SK-N-SH treated with all-trans-retinoic acid at 6 μM for 48 hours (cell line): ENCODE measurements around the gene EARS2.

Source experiments
- CSDC2 ChIP-seq: fragments of 250-450 bp; sonication (Bioruptor Pico); IDR thresholded peaks from 2 replicates; pipeline ENCODE4 v1.5.0; 2020; ENCODE audit warnings: mild to moderate bottlenecking, moderate library complexity
- ISL1 ChIP-seq: fragments of 250-450 bp; sonication (Bioruptor Pico); IDR thresholded peaks from 2 replicates; pipeline ENCODE4 v2.1.2; 2022; ENCODE audit warnings: mild to moderate bottlenecking, moderate library complexity
- RARB ChIP-seq: fragments of 250-450 bp; sonication (Bioruptor Pico); IDR thresholded peaks from 2 replicates; pipeline ENCODE4 v1.8.0; 2021; ENCODE audit warnings: mild to moderate bottlenecking, moderate library complexity
- ZC3H10 ChIP-seq: fragments of 250-450 bp; sonication (Bioruptor Pico); IDR thresholded peaks from 2 replicates; pipeline ENCODE4 v1.5.1; 2021; ENCODE audit warnings: mild to moderate bottlenecking, moderate library complexity
- ZFP3 ChIP-seq: fragments of 250-450 bp; sonication (Bioruptor Pico); IDR thresholded peaks from 2 replicates; pipeline ENCODE4 v1.5.0; 2020; ENCODE audit warnings: mild to moderate bottlenecking, moderate library complexity
- ZNF565 ChIP-seq: fragments of 450-650 bp; formaldehyde crosslinking; conservative IDR thresholded peaks from 2 replicates; pipeline ENCODE4 v1.5.0; 2020; ENCODE audit warnings: low read depth, mild to moderate bottlenecking, moderate library complexity
- ZNF70 ChIP-seq: fragments of 450-650 bp; formaldehyde crosslinking; IDR thresholded peaks from 2 replicates; pipeline ENCODE4 v1.5.0; 2020; ENCODE audit warnings: mild to moderate bottlenecking, moderate library complexity
- TF ChIP-seq, protein P1 (sequence below): fragments of 250-450 bp; sonication (Bioruptor Pico); IDR thresholded peaks from 2 replicates; pipeline ENCODE4 v1.5.1; 2020; ENCODE audit warnings: low read depth, mild to moderate bottlenecking, moderate library complexity
- TF ChIP-seq, protein P2 (sequence below): fragments of 250-450 bp; sonication (Bioruptor Pico); IDR thresholded peaks from 2 replicates; pipeline ENCODE4 v1.5.0; 2020; ENCODE audit warnings: mild to moderate bottlenecking, moderate library complexity
- TF ChIP-seq, protein P3 (sequence below): fragments of 250-450 bp; sonication (Bioruptor Pico); IDR thresholded peaks from 2 replicates; pipeline ENCODE4 v1.8.0; 2021; ENCODE audit warnings: low read depth, mild to moderate bottlenecking, moderate library complexity, borderline replicate concordance
- TF ChIP-seq, protein P4 (sequence below): fragments of 250-450 bp; sonication (Bioruptor Pico); IDR thresholded peaks from 2 replicates; pipeline ENCODE4 v1.8.0; 2020; ENCODE audit warnings: mild to moderate bottlenecking, moderate library complexity, borderline replicate concordance

DNA sequence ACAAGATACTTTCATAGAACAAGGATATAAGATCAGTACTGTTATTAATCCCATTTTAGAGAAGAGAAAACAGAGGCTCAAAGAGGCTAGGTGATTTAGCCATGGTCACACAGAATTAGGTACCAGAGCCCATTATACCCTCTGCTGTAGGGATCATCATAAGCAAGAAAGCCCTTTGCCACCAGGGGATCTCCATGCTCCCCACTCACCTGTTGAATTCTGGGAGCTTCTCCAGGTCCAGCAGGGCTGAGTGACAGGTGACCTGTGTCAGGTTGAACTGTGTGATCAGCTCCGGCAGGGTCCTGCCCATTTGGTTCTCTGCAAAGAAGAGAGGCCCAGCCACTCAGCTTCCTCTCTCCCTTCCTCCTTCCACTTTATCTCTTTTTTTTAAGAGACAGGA is 24.7 kb downstream of the EARS2 start:
- no peak for TF ChIP-seq RARB (CRISPR knock-in tag)
- TF ChIP-seq, protein P1, sequence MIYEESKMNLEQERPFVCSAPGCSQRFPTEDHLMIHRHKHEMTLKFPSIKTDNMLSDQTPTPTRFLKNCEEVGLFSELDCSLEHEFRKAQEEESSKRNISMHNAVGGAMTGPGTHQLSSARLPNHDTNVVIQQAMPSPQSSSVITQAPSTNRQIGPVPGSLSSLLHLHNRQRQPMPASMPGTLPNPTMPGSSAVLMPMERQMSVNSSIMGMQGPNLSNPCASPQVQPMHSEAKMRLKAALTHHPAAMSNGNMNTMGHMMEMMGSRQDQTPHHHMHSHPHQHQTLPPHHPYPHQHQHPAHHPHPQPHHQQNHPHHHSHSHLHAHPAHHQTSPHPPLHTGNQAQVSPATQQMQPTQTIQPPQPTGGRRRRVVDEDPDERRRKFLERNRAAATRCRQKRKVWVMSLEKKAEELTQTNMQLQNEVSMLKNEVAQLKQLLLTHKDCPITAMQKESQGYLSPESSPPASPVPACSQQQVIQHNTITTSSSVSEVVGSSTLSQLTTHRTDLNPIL = no peak
- TF ChIP-seq, protein P2, sequence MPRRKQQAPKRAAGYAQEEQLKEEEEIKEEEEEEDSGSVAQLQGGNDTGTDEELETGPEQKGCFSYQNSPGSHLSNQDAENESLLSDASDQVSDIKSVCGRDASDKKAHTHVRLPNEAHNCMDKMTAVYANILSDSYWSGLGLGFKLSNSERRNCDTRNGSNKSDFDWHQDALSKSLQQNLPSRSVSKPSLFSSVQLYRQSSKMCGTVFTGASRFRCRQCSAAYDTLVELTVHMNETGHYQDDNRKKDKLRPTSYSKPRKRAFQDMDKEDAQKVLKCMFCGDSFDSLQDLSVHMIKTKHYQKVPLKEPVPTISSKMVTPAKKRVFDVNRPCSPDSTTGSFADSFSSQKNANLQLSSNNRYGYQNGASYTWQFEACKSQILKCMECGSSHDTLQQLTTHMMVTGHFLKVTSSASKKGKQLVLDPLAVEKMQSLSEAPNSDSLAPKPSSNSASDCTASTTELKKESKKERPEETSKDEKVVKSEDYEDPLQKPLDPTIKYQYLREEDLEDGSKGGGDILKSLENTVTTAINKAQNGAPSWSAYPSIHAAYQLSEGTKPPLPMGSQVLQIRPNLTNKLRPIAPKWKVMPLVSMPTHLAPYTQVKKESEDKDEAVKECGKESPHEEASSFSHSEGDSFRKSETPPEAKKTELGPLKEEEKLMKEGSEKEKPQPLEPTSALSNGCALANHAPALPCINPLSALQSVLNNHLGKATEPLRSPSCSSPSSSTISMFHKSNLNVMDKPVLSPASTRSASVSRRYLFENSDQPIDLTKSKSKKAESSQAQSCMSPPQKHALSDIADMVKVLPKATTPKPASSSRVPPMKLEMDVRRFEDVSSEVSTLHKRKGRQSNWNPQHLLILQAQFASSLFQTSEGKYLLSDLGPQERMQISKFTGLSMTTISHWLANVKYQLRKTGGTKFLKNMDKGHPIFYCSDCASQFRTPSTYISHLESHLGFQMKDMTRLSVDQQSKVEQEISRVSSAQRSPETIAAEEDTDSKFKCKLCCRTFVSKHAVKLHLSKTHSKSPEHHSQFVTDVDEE (CRISPR knock-in tag) = no peak
- no peak for TF ChIP-seq ZC3H10 (CRISPR knock-in tag)
- no peak for TF ChIP-seq ZFP3 (CRISPR knock-in tag)
- no peak for TF ChIP-seq CSDC2 (CRISPR knock-in tag)
- no peak for TF ChIP-seq ZNF70
- no peak for TF ChIP-seq ISL1 (CRISPR knock-in tag)
- TF ChIP-seq ZNF565 (CRISPR knock-in tag) = no peak
- TF ChIP-seq, protein P3, sequence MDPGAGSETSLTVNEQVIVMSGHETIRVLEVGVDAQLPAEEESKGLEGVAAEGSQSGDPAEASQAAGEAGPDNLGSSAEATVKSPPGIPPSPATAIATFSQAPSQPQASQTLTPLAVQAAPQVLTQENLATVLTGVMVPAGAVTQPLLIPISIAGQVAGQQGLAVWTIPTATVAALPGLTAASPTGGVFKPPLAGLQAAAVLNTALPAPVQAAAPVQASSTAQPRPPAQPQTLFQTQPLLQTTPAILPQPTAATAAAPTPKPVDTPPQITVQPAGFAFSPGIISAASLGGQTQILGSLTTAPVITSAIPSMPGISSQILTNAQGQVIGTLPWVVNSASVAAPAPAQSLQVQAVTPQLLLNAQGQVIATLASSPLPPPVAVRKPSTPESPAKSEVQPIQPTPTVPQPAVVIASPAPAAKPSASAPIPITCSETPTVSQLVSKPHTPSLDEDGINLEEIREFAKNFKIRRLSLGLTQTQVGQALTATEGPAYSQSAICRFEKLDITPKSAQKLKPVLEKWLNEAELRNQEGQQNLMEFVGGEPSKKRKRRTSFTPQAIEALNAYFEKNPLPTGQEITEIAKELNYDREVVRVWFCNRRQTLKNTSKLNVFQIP (CRISPR knock-in tag) = no peak
- TF ChIP-seq, protein P4, sequence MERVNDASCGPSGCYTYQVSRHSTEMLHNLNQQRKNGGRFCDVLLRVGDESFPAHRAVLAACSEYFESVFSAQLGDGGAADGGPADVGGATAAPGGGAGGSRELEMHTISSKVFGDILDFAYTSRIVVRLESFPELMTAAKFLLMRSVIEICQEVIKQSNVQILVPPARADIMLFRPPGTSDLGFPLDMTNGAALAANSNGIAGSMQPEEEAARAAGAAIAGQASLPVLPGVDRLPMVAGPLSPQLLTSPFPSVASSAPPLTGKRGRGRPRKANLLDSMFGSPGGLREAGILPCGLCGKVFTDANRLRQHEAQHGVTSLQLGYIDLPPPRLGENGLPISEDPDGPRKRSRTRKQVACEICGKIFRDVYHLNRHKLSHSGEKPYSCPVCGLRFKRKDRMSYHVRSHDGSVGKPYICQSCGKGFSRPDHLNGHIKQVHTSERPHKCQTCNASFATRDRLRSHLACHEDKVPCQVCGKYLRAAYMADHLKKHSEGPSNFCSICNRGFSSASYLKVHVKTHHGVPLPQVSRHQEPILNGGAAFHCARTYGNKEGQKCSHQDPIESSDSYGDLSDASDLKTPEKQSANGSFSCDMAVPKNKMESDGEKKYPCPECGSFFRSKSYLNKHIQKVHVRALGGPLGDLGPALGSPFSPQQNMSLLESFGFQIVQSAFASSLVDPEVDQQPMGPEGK (CRISPR knock-in tag) = no peak
